H54 (cell line): Measurements from ENCODE around the gene KLHL24.
A peak's percentile ranks its signal among the peaks of the same experiment; 100 is the strongest.
"Not testable (repeated sequence)": the region's sequence is repeated elsewhere in the genome, so short reads cannot be mapped to it uniquely, and the experiment has no call there.

ENCODE experiments used
- DNase-seq: peaks from one replicate; pipeline ENCODE4 v3.0.0; 2011; ENCODE audit warnings: low spot score, mixed read lengths; ENCODE audit not compliant: insufficient read length
- FAIRE-seq: peaks from 3 replicates; lab custom pipeline; 2011; peaks lifted over from hg19 to GRCh38; lab: Jason Lieb, UNC
- POLR2A ChIP-seq: IDR thresholded peaks from 2 replicates; pipeline ENCODE4 v1.6.1; 2011; ENCODE audit warnings: low read depth, mild to moderate bottlenecking, low read length

Gene KLHL24

GRCh38 chr3:183619624-183620251, 15.7 kb upstream of the KLHL24 start:
- no peak for TF ChIP-seq POLR2A
- no peak for FAIRE-seq
- no peak for DNase-seq

- FAIRE-seq: no peak
- no peak for TF ChIP-seq POLR2A
- no peak for DNase-seq
These were observed 15.2 kb upstream of the KLHL24 start for GRCh38 chr3:183620252-183620628.

GRCh38 chr3:183622473-183622872, 12.9 kb upstream of the KLHL24 start:
- not testable (repeated sequence) for FAIRE-seq, DNase-seq

- DNase-seq (no peak), FAIRE-seq (no peak)
- TF ChIP-seq POLR2A: no peak
These were observed 8.4 kb upstream of the KLHL24 start for GRCh38 chr3:183626877-183627594.

- no peak for FAIRE-seq
These were observed 5.7 kb upstream of the KLHL24 start for GRCh38 chr3:183629546-183630301.

GRCh38 chr3:183631715-183632114, 3.7 kb upstream of the KLHL24 start:
- DNase-seq: no peak
- no peak for FAIRE-seq
- no peak for TF ChIP-seq POLR2A

More at GRCh38 chr3:183629546-183630301, 5.7 kb upstream of the KLHL24 start:
- no peak for DNase-seq
- TF ChIP-seq POLR2A: no peak

GRCh38 chr3:183632725-183633124, 2.7 kb upstream of the KLHL24 start:
- not testable (repeated sequence) for FAIRE-seq

GRCh38 chr3:183634707-183635106, 716 bp upstream of the KLHL24 start:
- no peak for TF ChIP-seq POLR2A
- FAIRE-seq (no peak), DNase-seq (no peak)

More at GRCh38 chr3:183632725-183633124, 2.7 kb upstream of the KLHL24 start:
- not testable (repeated sequence) for DNase-seq

GRCh38 chr3:183635107-183635430, 354 bp upstream of the KLHL24 start:
- no peak for TF ChIP-seq POLR2A
- FAIRE-seq (no peak), DNase-seq (no peak)

GRCh38 chr3:183636221-183637105, 1.0 kb downstream of the KLHL24 start:
- FAIRE-seq: peak; percentile 99

GRCh38 chr3:183637106-183637486, 1.7 kb downstream of the KLHL24 start:
- TF ChIP-seq POLR2A: no peak
- FAIRE-seq (no peak), DNase-seq (no peak)

More at GRCh38 chr3:183636221-183637105, 1.0 kb downstream of the KLHL24 start:
- DNase-seq: peak; percentile 92
- peak; percentile 47 for TF ChIP-seq POLR2A

- not testable (repeated sequence) for DNase-seq, FAIRE-seq
These were observed 2.2 kb downstream of the KLHL24 start for GRCh38 chr3:183637633-183638032.

- FAIRE-seq: peak; percentile 72
- TF ChIP-seq POLR2A: no peak
- DNase-seq: no peak
These were observed 2.9 kb downstream of the KLHL24 start for GRCh38 chr3:183638101-183638852.

- not testable (repeated sequence) for FAIRE-seq, DNase-seq
These were observed 5.2 kb downstream of the KLHL24 start for GRCh38 chr3:183640635-183641034.
